CD4-positive, alpha-beta memory T cell (primary cell): ENCODE measurements around the gene GDF10. TPM values are rescaled to one million over a fixed set of nuclear protein-coding genes. Genes with fewer than 3 reads are reported as not detected.

Experiments used
- CTCF ChIA-PET: fragments of 350-600 bp; sonication (Branson Sonifier 250); formaldehyde crosslinking; loops from one replicate; lab custom pipeline; 2021; ENCODE audit warnings: inconsistent platforms; ENCODE audit not compliant: partially characterized antibody; lab: Charles Lee
- POLR2A ChIA-PET: fragments of 350-600 bp; sonication (Branson Sonifier 250); formaldehyde crosslinking; loops from one replicate; lab custom pipeline; 2021; ENCODE audit not compliant: partially characterized antibody; lab: Charles Lee
- DNase-seq, 5 donors: peaks; one replicate each; pipeline versions ENCODE4 v3.0.0 to v3.0.0-alpha.2; 2020 to 2022; ENCODE audit warnings: mixed read lengths in 1 of 5
- H3K27ac ChIP-seq: one replicate; pipeline ENCODE4 v1.7.0; 2013; ENCODE audit warnings: low read depth, low read length
- H3K27me3 ChIP-seq: 2 replicates; pipeline ENCODE4 v1.7.0; 2013; ENCODE audit warnings: mild to moderate bottlenecking, low read length, moderate library complexity; ENCODE audit not compliant: insufficient read depth
- H3K36me3 ChIP-seq: 2 replicates; pipeline ENCODE4 v1.7.0; 2013; ENCODE audit warnings: mild to moderate bottlenecking, low read length, moderate library complexity; ENCODE audit not compliant: insufficient read depth
- H3K4me1 ChIP-seq: 2 replicates; pipeline ENCODE4 v1.7.0; 2013; ENCODE audit warnings: mild to moderate bottlenecking, low read length, moderate library complexity; ENCODE audit not compliant: insufficient read depth
- H3K4me3 ChIP-seq, 2 donors: one replicate each; pipeline ENCODE4 v1.7.0; 2013; ENCODE audit warnings: low read length in 2 of 2, mild to moderate bottlenecking in 1 of 2
- H3K9me3 ChIP-seq, 2 donors: one replicate each; pipeline ENCODE4 v1.7.0; 2013; ENCODE audit warnings: low read length in 2 of 2, control low read depth in 1 of 2; ENCODE audit not compliant: control insufficient read depth in 1 of 2
- H3K27ac Mint-ChIP-seq, 7 donors: one replicate each; pipeline ENCODE4 v1.8.0; 2020 to 2021; ENCODE audit warnings: mixed read lengths in 7 of 7, mild to moderate bottlenecking in 6 of 7, inconsistent platforms in 3 of 7, moderate library complexity in 3 of 7
- H3K27me3 Mint-ChIP-seq, 2 donors: one replicate each; pipeline ENCODE4 v1.8.0; 2020 to 2021; ENCODE audit warnings: mixed read lengths in 2 of 2
- H3K36me3 Mint-ChIP-seq, 2 donors: one replicate each; pipeline ENCODE4 v1.8.0; 2020 to 2021; ENCODE audit warnings: mixed read lengths in 2 of 2, inconsistent platforms in 1 of 2, mild to moderate bottlenecking in 1 of 2
- H3K4me1 Mint-ChIP-seq, 4 donors: one replicate each; pipeline ENCODE4 v1.8.0; 2020 to 2021; ENCODE audit warnings: mixed read lengths in 4 of 4, mild to moderate bottlenecking in 1 of 4
- H3K4me3 Mint-ChIP-seq, 8 donors: one replicate each; pipeline ENCODE4 v1.8.0; 2020 to 2021; ENCODE audit warnings: mixed read lengths in 8 of 8, mild to moderate bottlenecking in 7 of 8, moderate library complexity in 6 of 8, inconsistent platforms in 3 of 8
- H3K9me3 Mint-ChIP-seq, 8 donors: one replicate each; pipeline ENCODE4 v1.8.0; 2020 to 2021; ENCODE audit warnings: mixed read lengths in 8 of 8, mild to moderate bottlenecking in 5 of 8, inconsistent platforms in 3 of 8, moderate library complexity in 1 of 8
- intact Hi-C: fragments of 100-400 bp; cut with micrococcal nuclease; formaldehyde crosslinking; loops from one replicate; pipeline ENCODE4 v1.15.1; 2023
- polyA plus RNA-seq, 2 donors: library from polyadenylated mRNA; unstranded; fragments of 300-500 nt; fragmentation: Illumina TruSeq; gene quantifications; one replicate each; pipeline ENCODE4 v1.2.3, GENCODE V29; 2021
- total RNA-seq, 2 experiments: library from RNA; stranded (reverse); gene quantifications; one replicate each; pipeline ENCODE4 v1.2.3, GENCODE V29; 2021

The GDF10 gene
- total and polyA plus RNA-seq, 4 experiments from 2014 or later: 0.19 to 1.3 (median 0.78) TPM

DNA sequence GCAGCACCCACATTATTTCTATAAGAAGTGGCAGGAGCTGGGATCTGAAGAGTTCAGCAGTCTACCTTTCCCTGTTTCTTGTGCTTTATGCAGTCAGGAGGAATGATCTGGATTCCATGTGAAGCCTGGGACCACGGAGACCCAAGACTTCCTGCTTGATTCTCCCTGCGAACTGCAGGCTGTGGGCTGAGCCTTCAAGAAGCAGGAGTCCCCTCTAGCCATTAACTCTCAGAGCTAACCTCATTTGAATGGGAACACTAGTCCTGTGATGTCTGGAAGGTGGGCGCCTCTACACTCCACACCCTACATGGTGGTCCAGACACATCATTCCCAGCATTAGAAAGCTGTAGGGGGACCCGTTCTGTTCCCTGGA lies 47.3 kb downstream of the GDF10 start:
- H3K27ac ChIP-seq: no peak overlapping the region
- H3K36me3 ChIP-seq: no peaks in the 10 kb centered on the region
- POLR2A ChIA-PET: no interaction called here
- H3K4me1 ChIP-seq: no peaks in the 10 kb centered on the region
- H3K4me3 ChIP-seq: no peak overlapping the region
- no peaks in the 10 kb centered on the region for H3K36me3 Mint-ChIP-seq
- no peaks in the 10 kb centered on the region for H3K27me3 Mint-ChIP-seq
- H3K9me3 ChIP-seq: no peaks in the 10 kb centered on the region
- H3K27me3 ChIP-seq: no peaks in the 10 kb centered on the region
- CTCF ChIA-PET: interaction anchor here (0.7 to 1.1 kb wide), 3 partner anchors 10 to 323 kb away, joined by 3 to 5 read pairs (median 3); no protein-coding TSS in a partner anchor
- no peak overlapping the region for H3K27ac Mint-ChIP-seq
- H3K4me3 Mint-ChIP-seq: no peak overlapping the region
- intact Hi-C loops: no loop called here
- no peak for DNase-seq
- no peaks in the 10 kb centered on the region for H3K9me3 Mint-ChIP-seq
- H3K4me1 Mint-ChIP-seq: no peaks in the 10 kb centered on the region

DNA sequence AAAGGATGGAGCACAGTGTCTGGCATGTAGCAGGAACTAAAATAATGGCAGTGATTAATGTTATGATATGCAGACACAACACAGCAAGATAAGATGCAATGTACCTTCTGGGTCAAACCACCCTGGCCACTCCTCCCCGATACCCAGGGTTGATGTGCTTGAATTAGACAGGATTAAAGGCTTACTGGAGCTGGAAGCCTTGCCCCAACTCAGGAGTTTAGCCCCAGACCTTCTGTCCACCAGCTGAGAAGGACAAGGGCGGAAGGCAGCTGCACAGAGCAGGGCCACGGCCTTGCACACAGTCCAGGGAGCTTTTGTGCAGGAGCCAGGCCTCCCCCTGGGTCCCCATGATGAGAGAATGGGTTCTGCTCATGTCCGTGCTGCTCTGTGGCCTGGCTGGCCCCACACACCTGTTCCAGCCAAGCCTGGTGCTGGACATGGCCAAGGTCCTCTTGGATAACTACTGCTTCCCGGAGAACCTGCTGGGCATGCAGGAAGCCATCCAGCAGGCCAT lies 48.2 kb downstream of the GDF10 start, which contains the start of gene RBP3:
Gene RBP3 (plus strand): TSS at position 226 of the 514 bp plus-strand sequence. CDS start 122 bp downstream, at position 348.
- Histone ChIP-seq H3K4me3 (no peak within 1 kb of the TSS), H3K9me3 (no peaks in the 10 kb centered on the region), H3K36me3 (no peaks in the 10 kb centered on the region), H3K27ac (no peak within 1 kb of the TSS), H3K4me1 (no peaks in the 10 kb centered on the region), H3K27me3 (no peaks in the 10 kb centered on the region)
- no peak within 1 kb of the TSS for H3K4me3 Mint-ChIP-seq
- no peaks in the 10 kb centered on the region for H3K27me3 Mint-ChIP-seq
- H3K9me3 Mint-ChIP-seq: no peaks in the 10 kb centered on the region
- H3K36me3 Mint-ChIP-seq: no peaks in the 10 kb centered on the region
- POLR2A ChIA-PET: no interaction called here
- DNase-seq: no peak
- CTCF ChIA-PET: interaction anchor here (0.7 kb wide), 1 partner anchor 35 kb away, joined by 3 read pairs; no protein-coding TSS in a partner anchor
- intact Hi-C loops: no loop called here
- no peaks in the 10 kb centered on the region for H3K4me1 Mint-ChIP-seq
- peak within 1 kb of the TSS in 1 of 7 donors; percentile 20 for H3K27ac Mint-ChIP-seq

DNA sequence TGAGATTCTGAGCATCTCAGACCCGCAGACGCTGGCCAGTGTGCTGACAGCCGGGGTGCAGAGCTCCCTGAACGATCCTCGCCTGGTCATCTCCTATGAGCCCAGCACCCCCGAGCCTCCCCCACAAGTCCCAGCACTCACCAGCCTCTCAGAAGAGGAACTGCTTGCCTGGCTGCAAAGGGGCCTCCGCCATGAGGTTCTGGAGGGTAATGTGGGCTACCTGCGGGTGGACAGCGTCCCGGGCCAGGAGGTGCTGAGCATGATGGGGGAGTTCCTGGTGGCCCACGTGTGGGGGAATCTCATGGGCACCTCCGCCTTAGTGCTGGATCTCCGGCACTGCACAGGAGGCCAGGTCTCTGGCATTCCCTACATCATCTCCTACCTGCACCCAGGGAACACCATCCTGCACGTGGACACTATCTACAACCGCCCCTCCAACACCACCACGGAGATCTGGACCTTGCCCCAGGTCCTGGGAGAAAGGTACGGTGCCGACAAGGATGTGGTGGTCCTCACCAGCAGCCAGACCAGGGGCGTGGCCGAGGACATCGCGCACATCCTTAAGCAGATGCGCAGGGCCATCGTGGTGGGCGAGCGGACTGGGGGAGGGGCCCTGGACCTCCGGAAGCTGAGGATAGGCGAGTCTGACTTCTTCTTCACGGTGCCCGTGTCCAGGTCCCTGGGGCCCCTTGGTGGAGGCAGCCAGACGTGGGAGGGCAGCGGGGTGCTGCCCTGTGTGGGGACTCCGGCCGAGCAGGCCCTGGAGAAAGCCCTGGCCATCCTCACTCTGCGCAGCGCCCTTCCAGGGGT lies 48.9 kb downstream of the GDF10 start:
- H3K27me3 Mint-ChIP-seq: no peaks in the 10 kb centered on the region
- POLR2A ChIA-PET: no interaction called here
- no peak for DNase-seq

DNA sequence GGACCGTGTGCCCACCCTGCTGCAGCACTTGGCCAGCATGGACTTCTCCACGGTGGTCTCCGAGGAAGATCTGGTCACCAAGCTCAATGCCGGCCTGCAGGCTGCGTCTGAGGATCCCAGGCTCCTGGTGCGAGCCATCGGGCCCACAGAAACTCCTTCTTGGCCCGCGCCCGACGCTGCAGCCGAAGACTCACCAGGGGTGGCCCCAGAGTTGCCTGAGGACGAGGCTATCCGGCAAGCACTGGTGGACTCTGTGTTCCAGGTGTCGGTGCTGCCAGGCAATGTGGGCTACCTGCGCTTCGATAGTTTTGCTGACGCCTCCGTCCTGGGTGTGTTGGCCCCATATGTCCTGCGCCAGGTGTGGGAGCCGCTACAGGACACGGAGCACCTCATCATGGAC lies 49.5 kb downstream of the GDF10 start:
- no peak overlapping the region for H3K27ac ChIP-seq
- no peak overlapping the region for H3K4me3 ChIP-seq
- H3K36me3 ChIP-seq: no peaks in the 10 kb centered on the region
- no peaks in the 10 kb centered on the region for H3K4me1 ChIP-seq
- Mint-ChIP-seq H3K36me3 (no peaks in the 10 kb centered on the region), H3K4me3 (no peak overlapping the region), H3K9me3 (no peaks in the 10 kb centered on the region), H3K27ac (no peak overlapping the region), H3K4me1 (no peaks in the 10 kb centered on the region), H3K27me3 (no peaks in the 10 kb centered on the region)
- no peak for DNase-seq
- CTCF ChIA-PET: no interaction called here
- H3K9me3 ChIP-seq: no peaks in the 10 kb centered on the region
- intact Hi-C loops: no loop called here
- H3K27me3 ChIP-seq: no peaks in the 10 kb centered on the region
- POLR2A ChIA-PET: no interaction called here

More for the DNA sequence above, 48.9 kb downstream of the GDF10 start:
- Mint-ChIP-seq H3K9me3 (no peaks in the 10 kb centered on the region), H3K36me3 (no peaks in the 10 kb centered on the region), H3K27ac (no peak overlapping the region), H3K4me3 (no peak overlapping the region), H3K4me1 (no peaks in the 10 kb centered on the region)
- H3K36me3 ChIP-seq: no peaks in the 10 kb centered on the region
- H3K4me1 ChIP-seq: no peaks in the 10 kb centered on the region
- intact Hi-C loops: no loop called here
- no peak overlapping the region for H3K4me3 ChIP-seq
- CTCF ChIA-PET: no interaction called here
- no peak overlapping the region for H3K27ac ChIP-seq
- no peaks in the 10 kb centered on the region for H3K27me3 ChIP-seq
- no peaks in the 10 kb centered on the region for H3K9me3 ChIP-seq

DNA sequence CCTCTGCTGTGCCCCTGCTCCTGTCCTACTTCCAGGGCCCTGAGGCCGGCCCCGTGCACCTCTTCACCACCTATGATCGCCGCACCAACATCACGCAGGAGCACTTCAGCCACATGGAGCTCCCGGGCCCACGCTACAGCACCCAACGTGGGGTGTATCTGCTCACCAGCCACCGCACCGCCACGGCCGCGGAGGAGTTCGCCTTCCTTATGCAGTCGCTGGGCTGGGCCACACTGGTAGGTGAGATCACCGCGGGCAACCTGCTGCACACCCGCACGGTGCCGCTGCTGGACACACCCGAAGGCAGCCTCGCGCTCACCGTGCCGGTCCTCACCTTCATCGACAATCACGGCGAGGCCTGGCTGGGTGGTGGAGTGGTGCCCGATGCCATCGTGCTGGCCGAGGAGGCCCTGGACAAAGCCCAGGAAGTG lies 50.0 kb downstream of the GDF10 start:
- Mint-ChIP-seq H3K4me1 (no peaks in the 10 kb centered on the region), H3K27ac (no peak overlapping the region), H3K4me3 (no peak overlapping the region), H3K9me3 (no peaks in the 10 kb centered on the region), H3K27me3 (no peaks in the 10 kb centered on the region), H3K36me3 (no peaks in the 10 kb centered on the region)
- no peaks in the 10 kb centered on the region for H3K9me3 ChIP-seq
- H3K36me3 ChIP-seq: no peaks in the 10 kb centered on the region
- no peak for DNase-seq
- no peak overlapping the region for H3K27ac ChIP-seq
- no peaks in the 10 kb centered on the region for H3K27me3 ChIP-seq
- no peak overlapping the region for H3K4me3 ChIP-seq
- intact Hi-C loops: no loop called here
- POLR2A ChIA-PET: no interaction called here
- H3K4me1 ChIP-seq: no peaks in the 10 kb centered on the region
- CTCF ChIA-PET: interaction anchor here (1.2 kb wide), 1 partner anchor 9 kb away, joined by 4 read pairs; no protein-coding TSS in a partner anchor

DNA sequence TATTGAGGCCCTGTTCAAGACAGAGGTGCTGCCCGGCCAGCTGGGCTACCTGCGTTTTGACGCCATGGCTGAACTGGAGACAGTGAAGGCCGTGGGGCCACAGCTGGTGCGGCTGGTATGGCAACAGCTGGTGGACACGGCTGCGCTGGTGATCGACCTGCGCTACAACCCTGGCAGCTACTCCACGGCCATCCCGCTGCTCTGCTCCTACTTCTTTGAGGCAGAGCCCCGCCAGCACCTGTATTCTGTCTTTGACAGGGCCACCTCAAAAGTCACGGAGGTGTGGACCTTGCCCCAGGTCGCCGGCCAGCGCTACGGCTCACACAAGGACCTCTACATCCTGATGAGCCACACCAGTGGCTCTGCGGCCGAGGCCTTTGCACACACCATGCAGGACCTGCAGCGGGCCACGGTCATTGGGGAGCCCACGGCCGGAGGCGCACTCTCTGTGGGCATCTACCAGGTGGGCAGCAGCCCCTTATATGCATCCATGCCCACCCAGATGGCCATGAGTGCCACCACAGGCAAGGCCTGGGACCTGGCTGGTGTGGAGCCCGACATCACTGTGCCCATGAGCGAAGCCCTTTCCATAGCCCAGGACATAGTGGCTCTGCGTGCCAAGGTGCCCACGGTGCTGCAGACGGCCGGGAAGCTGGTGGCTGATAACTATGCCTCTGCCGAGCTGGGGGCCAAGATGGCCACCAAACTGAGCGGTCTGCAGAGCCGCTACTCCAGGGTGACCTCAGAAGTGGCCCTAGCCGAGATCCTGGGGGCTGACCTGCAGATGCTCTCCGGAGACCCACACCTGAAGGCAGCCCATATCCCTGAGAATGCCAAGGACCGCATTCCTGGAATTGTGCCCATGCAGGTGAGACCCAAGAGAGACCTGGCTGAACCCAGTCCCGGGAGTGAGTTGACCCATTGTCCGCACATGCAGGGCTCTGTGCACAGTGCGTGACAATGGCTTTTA lies 51.0 kb downstream of the GDF10 start:
- no peaks in the 10 kb centered on the region for H3K4me1 Mint-ChIP-seq
- Histone ChIP-seq H3K4me1 (no peaks in the 10 kb centered on the region), H3K36me3 (no peaks in the 10 kb centered on the region), H3K27me3 (no peaks in the 10 kb centered on the region), H3K9me3 (no peaks in the 10 kb centered on the region), H3K27ac (no peak overlapping the region), H3K4me3 (no peak overlapping the region)
- no peak overlapping the region for H3K4me3 Mint-ChIP-seq
- intact Hi-C loops: no loop called here
- no peaks in the 10 kb centered on the region for H3K36me3 Mint-ChIP-seq
- ChIA-PET CTCF (interaction anchor here (1.2 kb wide), 1 partner anchor 10 kb away, joined by 4 read pairs; no protein-coding TSS in a partner anchor), POLR2A (no interaction called here)
- DNase-seq: no peak
- no peaks in the 10 kb centered on the region for H3K9me3 Mint-ChIP-seq
- H3K27ac Mint-ChIP-seq: no peak overlapping the region
- H3K27me3 Mint-ChIP-seq: no peaks in the 10 kb centered on the region
